Right renal cortex interstitium (tissue), 3 donors: ENCODE data around the gene PDE1C. TPM values are rescaled to one million over a fixed set of nuclear protein-coding genes. Genes with fewer than 3 reads are reported as not detected.
"Not testable (repeated sequence)": the region's sequence is repeated elsewhere in the genome, so short reads cannot be mapped to it uniquely, and the experiment has no call there.

Source experiments
- DNase-seq, 3 donors: peaks; one replicate each; pipeline ENCODE4 v3.0.0-alpha.2; 2013; ENCODE audit warnings: low read depth in 3 of 3, low spot score in 2 of 3
- polyA plus RNA-seq, 3 donors: library from polyadenylated mRNA; unstranded; fragments of 120-200 nt; gene quantifications; one replicate each; pipeline ENCODE4 v1.2.1, GENCODE V29; 2013; ENCODE audit not compliant: insufficient read length in 3 of 3

Gene PDE1C
- polyA plus RNA-seq, 3 donors, result 3.3 to 4.8 (median 4.4) TPM

DNA sequence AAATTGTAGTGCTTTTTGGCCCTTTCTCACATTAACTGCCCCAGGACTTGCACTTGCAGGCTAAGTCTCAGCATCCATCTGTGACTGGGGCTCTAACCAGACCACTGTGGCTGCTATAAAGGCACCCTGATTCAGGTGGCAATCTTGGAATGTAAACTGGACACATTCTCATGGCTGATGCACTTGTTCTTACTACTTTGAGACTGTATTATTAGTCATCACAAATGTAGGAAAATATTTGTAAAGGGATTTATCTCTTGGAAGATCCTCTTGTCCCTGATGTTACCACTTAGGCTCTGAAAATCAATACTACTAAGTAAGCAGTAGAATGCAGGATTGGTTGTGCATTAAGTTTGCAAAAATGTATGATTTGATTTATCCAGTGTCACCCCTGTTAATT lies 25.0 kb downstream of the PDE1C start:
- DNase-seq, result no peak

DNA sequence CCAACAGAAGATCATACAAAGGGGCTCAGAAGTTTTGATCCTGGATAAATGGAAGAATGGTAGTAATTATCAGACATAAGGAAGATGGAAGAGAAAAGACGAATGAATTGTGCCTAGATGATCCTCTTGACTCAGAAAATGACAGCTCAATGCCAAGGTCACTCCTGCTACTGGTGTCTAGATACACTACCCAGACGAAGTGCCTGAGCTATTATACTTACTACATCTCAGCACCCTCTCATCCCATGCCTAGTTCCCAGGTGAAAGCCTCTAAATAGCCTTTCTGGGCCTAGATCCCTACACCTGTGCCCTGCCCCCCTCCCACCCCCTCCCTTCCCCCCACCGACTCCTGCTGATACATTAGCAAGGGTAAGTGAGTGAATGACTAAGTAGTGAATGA lies 25.5 kb downstream of the PDE1C start:
- no peak for DNase-seq

GRCh38 chr7:32043688-32044087 lies 26.5 kb downstream of the PDE1C start:
- no peak for DNase-seq

- no peak for DNase-seq
Measured at GRCh38 chr7:32042900-32043299, 27.3 kb downstream of the PDE1C start.

DNA sequence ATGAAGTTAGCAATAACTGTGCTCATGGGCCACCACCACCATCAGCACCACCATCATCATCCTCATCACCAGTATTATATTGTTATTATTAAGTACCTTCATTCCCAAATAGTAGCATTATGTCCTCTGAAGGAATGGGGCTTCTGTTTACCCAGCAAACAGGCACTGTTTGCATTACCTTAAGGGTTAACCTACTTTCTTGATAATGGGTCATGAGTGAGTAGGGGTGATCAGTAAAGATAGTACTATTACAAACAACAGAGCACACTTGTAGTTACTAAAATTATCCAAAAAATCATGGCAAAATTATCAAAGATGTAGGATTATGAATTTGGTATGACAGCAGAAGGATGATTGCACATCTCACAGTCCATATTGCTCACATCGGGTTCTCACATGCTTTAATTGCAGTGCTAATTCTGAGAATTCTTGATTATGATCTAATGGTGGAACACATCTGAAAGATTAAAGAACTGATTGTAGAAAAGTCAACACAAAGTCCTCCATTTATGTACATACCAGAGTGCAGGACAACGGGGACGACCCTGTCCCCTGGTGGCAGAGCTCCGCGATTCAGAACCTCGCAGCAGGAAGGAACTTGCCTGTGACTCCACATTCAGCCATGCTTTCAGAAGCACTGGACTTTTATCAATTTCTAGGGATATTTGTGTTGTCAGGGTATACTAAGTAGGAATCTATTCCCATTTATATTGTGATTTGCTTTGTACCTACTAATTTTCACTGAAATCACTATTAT lies 31.0 kb downstream of the PDE1C start:
- DNase-seq, result no peak

DNA sequence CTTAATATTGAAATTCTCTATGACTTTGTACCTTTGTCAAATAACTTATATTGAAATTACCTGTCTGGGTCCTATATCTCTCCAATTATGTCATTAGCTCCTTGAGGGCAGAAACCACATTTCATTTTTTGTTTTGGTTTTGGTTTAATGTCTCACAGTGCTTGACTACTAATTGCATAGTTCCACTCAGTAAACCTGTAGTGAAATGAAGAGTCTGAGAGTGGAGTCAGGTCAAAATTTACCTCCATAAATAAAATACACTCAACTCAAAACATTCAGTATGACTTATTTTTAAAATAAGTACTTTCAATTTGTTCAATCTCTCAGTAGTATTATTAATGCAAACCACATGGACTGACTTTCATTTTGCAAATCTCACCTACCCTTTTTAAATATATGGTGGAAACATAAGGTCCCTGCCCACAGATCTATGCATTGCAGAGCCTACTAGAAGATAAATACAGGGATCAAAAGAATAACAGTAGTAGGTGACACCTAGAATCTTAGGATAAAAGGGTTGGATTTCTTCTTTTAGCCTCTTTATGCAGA lies 32.5 kb downstream of the PDE1C start:
- no peak for DNase-seq

DNA sequence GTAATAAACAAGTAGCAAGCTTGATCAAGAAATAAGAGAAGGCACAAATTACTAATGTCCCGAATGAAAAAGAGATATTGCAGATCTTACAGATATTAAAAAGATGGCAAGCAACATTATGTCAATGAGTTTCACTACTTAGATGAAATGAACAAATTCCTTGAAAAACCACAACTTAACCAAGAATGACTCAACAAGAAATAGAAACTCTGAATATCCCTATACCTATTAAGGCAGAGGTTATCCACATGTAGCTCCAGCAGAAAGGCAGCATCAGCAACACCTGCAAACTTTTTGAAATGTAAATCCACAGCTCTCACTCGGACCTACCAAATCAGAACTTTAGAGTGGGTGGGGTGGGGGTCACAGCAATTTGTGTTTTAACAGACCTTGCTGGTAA lies 33.6 kb downstream of the PDE1C start:
- DNase-seq, result no peak

GRCh38 chr7:32034052-32034451 lies 36.2 kb downstream of the PDE1C start:
- DNase-seq, result no peak

DNA sequence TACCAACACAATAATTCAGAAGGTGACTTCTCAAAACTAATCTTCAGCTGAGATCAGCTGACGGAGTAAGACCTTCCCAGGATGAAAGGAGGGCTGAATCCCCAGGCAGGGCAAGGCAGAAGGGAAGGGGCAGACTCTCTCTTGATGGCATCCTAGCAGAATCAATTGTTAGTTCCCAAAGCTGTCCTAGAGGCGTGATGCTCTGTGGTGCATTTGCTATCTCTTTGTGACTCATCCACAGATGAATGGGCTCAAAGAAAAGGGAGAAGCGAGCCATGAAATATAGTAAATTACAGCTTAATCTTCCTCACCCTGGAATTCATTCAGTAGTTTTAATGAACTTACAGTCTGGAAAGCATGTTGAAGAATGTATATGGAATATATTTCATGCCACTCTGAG lies 37.2 kb downstream of the PDE1C start:
- no peak for DNase-seq

DNA sequence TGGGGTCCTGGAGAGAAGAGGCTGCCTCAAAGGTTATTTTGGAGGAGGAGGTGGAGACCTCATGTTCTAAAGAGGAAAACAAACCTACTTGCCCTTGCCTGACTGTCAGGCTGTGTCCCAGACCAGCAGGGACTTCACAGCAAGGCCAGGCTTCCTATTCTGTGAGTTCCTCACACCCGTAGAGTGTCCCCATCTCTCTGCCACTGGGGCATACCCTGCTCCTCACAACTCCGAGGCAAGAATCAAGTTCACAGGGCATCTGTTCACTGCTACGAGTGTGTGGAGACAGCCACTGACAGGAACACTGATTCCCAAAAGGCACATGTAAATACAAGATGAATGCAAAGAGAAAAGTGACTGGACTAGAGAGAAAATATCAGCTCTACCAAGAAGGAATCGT lies 38.0 kb downstream of the PDE1C start:
- DNase-seq, result no peak

- no peak for DNase-seq
Measured at GRCh38 chr7:32030904-32031692, 39.1 kb downstream of the PDE1C start.

DNA sequence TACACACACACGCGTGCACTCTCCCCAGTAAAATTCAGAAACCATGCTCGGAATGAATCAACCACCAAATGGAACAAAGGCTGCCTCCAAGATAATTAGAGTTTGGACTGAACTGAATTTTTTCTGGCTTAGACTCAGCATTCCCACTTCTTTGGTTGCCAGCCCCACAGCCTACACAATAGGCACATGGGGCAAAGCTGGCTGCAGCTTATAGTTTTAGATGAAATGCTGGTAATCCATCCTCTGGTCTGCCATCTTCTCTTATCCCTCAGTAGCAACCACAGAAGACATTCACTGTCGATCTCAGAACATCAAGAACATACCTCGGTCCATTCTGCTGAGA lies 44.2 kb downstream of the PDE1C start:
- no peak for DNase-seq

DNA sequence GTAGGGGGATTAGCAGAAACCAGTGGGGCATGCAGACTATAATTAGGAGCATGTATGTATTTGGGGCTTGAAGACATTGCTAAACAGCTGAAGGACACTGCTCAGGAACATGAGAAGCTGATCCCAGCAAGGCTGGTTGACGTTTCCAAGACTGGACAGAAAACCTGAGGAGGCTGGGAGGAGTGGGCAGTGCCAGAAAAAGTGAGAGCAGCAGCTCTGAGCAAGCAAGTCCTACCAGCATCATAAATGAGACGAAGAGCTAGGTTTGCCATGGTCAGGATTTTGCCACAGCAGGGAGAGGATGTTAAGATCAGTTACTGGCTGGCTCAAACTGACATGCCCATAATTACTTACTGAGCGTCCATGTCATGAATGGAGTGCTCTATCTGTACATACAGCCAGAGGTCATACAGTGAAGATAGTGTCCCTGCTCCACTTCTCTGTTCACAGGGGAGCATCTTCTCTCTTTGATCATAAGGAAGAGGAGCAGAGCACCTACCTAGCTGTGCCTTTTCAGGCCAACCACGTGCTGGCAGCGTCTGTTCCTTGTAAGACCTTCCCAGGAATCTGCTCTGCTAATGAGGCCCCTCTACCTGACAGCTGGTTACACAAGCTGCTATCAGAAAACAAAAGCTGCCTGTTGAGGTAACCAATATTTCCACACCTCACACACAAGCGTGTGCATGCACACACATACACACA lies 44.7 kb downstream of the PDE1C start:
- DNase-seq, result no peak

GRCh38 chr7:32023376-32023775 lies 46.8 kb downstream of the PDE1C start:
- no peak for DNase-seq

DNA sequence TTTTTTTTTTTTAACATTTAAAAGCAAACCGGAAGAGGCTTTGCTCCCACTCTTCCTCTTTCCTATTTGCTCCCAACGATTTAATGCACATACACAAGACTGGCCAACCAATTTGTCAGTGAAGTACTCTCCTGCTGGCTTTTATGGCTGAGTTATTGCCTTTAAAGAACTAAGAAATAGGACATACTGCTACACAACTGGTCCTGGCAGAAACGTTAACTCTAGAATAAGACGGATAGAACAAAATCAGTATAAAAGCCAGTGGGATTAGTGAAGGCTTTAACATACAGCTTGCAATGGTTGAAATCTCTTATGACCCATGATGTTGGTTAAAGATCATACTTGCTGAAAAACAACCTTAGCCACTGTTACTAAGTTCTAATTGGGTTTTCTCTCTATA lies 47.2 kb downstream of the PDE1C start:
- DNase-seq, result no peak

GRCh38 chr7:32020551-32021159 lies 49.6 kb downstream of the PDE1C start:
- DNase-seq, result no peak

GRCh38 chr7:32018845-32019578 lies 51.2 kb downstream of the PDE1C start:
- DNase-seq, result no peak

GRCh38 chr7:32015133-32015532 lies 55.1 kb downstream of the PDE1C start:
- DNase-seq, result no peak

DNA sequence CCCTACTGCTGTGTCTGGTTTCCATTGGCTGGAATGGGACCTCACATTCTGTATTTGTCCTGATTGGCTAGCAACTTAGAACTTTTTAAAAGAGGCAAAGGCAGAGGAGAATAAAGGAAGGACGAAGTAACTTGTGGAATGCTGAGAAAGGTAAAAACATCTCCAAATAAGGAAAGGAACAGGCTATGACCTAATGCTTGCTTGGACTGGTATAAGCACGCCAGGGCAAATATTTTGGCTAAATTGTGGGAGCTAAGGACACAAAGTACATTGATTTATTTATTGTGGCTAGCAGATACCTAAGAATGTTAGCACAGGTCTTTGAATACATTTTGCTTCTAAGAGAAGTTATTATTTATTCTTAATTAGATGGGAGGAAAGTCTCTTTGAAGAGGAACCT lies 56.7 kb downstream of the PDE1C start:
- not testable (repeated sequence) for DNase-seq

GRCh38 chr7:32005577-32005976 lies 64.6 kb downstream of the PDE1C start:
- DNase-seq, result no peak
